Tongue (tissue), 2 donors: ENCODE results near the gene ADGRL3. TPM values are rescaled to one million over a fixed set of nuclear protein-coding genes. Genes with fewer than 3 reads are reported as not detected.
A peak's percentile ranks its signal among the peaks of the same experiment; 100 is the strongest.
"Not testable (repeated sequence)": the region's sequence is repeated elsewhere in the genome, so short reads cannot be mapped to it uniquely, and the experiment has no call there.

Experiments
- DNase-seq: peaks from one replicate; pipeline ENCODE4 v3.0.0-alpha.2; 2015
- total RNA-seq: library from RNA; depleted of rRNA; stranded (reverse); fragments of >200 nt; gene quantifications from one replicate; pipeline ENCODE4 v1.2.3, GENCODE V29; 2014

Gene ADGRL3
- total RNA-seq, 1 donor from 2014 or later: 33.3 TPM

GRCh38 chr4:61505773-61506685 lies 305.9 kb downstream of the ADGRL3 start:
- no peak for DNase-seq

GRCh38 chr4:61507091-61507490 lies 307.0 kb downstream of the ADGRL3 start:
- no peak for DNase-seq

DNA sequence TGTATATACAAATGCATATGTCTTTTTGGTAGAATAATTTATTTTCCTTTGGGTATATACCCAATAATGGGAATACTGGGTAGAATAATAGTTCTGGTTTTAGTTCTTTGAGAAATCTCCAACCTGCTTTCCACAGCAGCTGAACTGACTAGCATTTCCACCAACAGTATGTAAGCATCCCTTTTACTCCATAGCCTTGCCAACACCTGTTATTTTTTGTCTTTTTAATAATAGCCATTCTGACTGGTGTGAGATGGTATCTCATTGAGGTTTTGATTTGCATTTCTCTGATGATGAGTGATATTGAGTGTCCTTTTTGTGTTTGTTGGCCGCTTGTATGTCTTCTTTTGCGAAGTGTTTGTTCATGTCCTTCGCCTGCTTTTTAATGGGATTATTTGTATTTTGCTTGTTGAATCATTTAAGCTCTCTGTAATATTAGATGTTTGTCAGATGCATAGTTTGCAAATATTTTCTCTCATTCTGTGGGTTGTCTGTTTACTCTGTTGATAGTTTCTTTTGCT lies 309.7 kb downstream of the ADGRL3 start:
- DNase-seq: not testable (repeated sequence)

GRCh38 chr4:61511716-61512488 lies 311.8 kb downstream of the ADGRL3 start:
- DNase-seq: no peak

DNA sequence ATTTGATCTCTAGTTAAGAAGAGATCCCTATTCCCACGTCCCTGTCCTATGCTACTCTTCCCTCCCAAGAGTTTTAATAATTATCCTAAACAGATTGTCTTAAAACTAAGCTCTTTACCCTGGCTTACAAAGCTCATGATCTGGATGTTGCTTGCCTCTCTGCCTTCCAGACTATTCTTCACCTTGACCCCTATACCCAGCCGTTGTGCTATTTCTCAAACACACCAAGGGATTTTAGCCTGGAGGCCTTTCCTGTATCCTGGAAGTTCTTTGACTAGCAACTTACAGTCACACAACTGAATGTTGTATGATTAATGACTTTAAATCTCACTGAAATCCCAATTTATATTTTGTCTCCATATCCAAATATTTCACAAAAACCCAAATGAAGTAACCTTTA lies 314.9 kb downstream of the ADGRL3 start:
- no peak for DNase-seq

GRCh38 chr4:61517144-61517543 lies 317.0 kb downstream of the ADGRL3 start:
- DNase-seq: no peak

- DNase-seq: no peak
Measured at GRCh38 chr4:61520166-61520565, 320.0 kb downstream of the ADGRL3 start.

GRCh38 chr4:61520681-61521160 lies 320.6 kb downstream of the ADGRL3 start:
- no peak for DNase-seq

GRCh38 chr4:61521451-61521850 lies 321.3 kb downstream of the ADGRL3 start:
- no peak for DNase-seq

GRCh38 chr4:61522312-61522711 lies 322.2 kb downstream of the ADGRL3 start:
- DNase-seq: no peak

DNA sequence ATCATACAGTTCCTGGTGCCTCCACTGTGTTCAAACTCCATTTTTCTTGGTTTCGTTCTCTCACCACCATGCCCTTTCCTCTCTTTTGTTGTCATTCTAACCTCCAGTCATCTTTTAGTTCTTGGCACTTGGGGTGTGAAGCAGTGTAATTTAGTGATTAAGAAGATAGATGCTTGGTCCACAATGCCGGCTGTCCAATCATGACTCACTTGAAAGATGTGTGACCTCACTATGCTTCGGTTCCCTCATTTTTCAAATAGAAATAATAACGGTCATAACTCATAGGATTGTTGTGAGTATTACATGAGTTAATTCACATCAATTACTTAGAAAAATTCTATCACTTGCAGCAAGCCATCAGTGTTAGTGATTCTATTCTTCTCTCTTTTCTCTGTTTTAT lies 327.8 kb downstream of the ADGRL3 start:
- DNase-seq: no peak

- no peak for DNase-seq
Measured at GRCh38 chr4:61528595-61528994, 328.5 kb downstream of the ADGRL3 start.

DNA sequence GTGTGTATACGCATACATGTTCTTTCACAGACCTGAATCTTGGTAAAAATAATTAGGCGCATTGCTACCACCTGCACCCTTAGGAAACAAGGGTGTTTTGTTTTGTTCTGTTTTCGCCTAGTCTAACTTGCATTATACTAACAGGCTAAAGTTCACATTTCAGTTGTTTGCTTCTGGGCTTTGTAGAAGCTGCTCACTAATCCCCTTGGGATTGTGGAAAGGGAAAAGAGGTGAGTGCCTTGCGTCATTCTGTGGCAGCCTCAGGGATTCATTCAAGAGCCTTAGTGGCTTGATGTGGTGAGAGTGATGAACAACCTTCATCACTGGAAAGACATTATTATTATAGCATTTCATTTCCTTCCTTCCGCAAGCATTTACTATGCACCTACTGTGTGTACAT lies 331.1 kb downstream of the ADGRL3 start:
- DNase-seq: peak; percentile 16

GRCh38 chr4:61532336-61533000 lies 332.3 kb downstream of the ADGRL3 start:
- DNase-seq: peak; percentile 75

GRCh38 chr4:61533140-61533539 lies 333.0 kb downstream of the ADGRL3 start:
- DNase-seq: no peak

- DNase-seq: no peak
Measured at GRCh38 chr4:61540944-61541343, 340.8 kb downstream of the ADGRL3 start.

DNA sequence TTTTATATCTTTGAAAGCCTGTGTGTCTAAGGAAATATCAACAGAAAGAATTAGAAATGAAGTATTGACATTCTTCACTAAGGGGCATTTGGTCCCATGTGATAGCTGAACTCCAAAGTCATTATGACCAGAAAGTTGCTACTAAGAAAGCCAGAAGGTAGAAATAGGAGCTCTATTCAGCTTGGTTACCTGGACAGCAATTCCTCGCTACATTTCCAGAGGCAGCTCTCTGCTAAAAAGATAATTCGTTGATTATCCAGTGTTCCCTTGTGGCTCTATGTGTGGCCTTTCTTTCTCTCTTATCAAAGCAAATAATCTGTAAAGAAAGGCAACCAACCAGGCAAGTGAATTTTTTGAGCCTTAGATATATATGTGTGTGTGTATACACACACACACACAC lies 341.3 kb downstream of the ADGRL3 start:
- no peak for DNase-seq

DNA sequence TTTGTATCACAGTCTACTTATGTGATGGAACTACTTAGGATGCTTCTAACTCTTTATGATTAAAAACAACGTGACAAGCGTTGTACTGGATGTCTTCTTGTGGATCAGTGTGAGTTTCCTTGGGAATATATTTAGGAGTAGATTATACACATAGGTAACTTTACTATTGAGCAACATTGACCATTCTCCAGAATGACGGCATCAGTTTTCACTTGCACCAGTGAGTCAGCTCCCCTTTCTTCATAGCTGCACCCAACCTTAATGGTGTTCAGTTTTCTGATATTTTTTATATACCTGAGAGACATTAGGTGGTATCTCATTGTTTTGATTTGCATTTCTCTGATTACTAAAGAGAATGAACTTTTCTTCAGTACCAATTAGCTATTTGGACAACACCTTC lies 343.9 kb downstream of the ADGRL3 start:
- DNase-seq: no peak

DNA sequence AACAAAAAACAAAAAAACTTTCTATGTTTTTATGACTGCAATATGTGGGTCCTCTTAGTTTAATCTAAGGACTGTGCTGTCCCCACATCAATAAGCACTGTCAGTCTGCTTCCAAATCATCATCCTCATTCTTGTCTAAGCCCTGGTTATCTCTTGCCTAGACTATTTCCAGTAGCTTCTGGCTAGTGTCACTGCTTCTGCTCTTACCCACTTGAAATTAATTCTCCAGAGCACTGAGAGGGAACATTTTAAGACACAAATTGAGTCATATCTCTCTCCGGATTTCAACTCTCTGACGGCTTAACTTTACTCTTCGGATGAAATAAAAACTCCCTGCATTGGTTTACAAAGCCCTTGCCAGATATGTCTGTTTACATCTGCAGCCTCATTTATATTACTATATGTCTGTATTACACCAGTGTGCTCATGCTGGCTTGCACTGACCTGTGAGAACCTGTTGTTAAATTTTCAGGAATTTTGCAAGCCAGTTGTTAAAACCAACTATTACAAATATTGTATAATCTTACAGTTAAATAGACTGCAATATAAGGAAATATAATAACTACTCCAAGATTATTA lies 345.9 kb downstream of the ADGRL3 start:
- DNase-seq: no peak

GRCh38 chr4:61549336-61549735 lies 349.2 kb downstream of the ADGRL3 start:
- DNase-seq: no peak

DNA sequence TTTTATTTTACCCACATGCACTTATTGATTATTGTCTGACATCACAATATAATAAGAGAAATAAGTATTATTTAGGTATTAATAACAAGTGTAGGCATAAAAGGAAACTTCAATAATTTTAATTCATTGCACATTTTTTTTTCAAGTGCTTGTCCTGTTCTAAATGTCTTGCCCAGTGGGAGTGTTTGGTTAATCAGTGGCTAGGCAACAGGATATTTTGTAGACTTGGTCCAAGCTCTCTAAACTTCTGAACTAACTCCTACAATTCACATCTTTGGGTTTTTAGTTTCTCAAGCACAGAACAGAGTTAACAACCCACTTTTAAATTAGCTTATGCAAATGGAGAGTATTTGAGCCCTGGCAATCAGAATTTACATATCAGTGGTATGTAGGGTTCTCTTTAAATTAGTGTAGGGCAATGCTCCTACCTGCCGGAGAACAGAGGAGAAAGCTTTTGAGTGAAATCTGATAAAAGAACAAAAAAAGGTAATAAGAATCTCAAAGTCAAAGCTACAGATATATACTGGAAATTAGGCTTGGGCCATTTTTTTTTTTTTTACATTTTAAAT lies 353.5 kb downstream of the ADGRL3 start:
- no peak for DNase-seq

DNA sequence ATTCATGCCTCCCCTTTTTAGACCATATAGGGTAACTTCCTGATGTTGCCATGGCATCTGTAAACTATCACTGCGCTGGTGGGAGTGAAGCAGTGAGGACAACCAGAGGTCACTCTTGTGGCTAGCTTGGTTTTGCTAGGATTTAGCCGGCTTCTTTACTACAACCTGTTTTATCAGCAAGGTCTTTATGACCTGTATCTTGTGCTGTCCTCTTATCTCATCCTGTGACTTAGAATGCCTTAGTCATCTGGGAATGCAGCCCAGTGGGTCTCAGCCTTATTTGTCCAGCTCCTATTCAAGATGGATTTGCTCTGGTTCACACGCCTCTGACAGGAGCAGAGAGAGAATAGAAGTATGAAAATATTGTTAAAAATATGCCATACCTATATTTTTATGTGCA lies 355.7 kb downstream of the ADGRL3 start:
- no peak for DNase-seq
